Heart left ventricle (tissue), 13 donors: ENCODE results near the gene ATRNL1.

Experiments
- POLR2A ChIP-seq, 2 donors: fragments of 450-650 bp; IDR thresholded peaks; one replicate each; pipeline ENCODE4 v1.6.1; 2017; ENCODE audit warnings: antibody characterized with exemption in 2 of 2, mild to moderate bottlenecking in 2 of 2, moderate library complexity in 2 of 2
- TF ChIP-seq, protein P1 (sequence below), 12 donors: fragments of 200-600 bp; sonication (generic) in 4 of 12; IDR thresholded peaks; one replicate each; pipeline versions ENCODE4 v1.5.0 to v1.8.0; 2018 to 2022; ENCODE audit warnings: antibody characterized with exemption in 12 of 12, mild to moderate bottlenecking in 5 of 12
- donor health status: ischemic (EF 13 %, LVEDD 7.1; RV severe dilation, severe dysfunction).
- donor health status: DM: no; HTN: yes; CAD: no.
- donor health status: DM: no; HTN: no; CAD: no.
- donor health status: ischemic (EF 25% LVEDD 6.9; RV normal size, moderate dysfunction).
- donor health status: ischemic (EF 25% LVEDD 5.7; RV mildly dilated, moderate dysfunction).
- donor health status: ischemic (EF 35%, LVEDD 5.7; RV mildly dilated, moderate dysfunction).
- donor health status: nonischemic (EF 11% LVEDD 7.7; RV severe dilation, severe dysfunction).
- donor health status: DM: yes; HTN: yes; CAD: no.
- donor health status: PGD.
- donor health status: ischemic (EF 29% LVEDD 5.4; RV normal size, mild dysfunction).
- donor health status: nonischemic (EF 23%, LVEDD 6.1; RV moderate dilation, normal function).

DNA sequence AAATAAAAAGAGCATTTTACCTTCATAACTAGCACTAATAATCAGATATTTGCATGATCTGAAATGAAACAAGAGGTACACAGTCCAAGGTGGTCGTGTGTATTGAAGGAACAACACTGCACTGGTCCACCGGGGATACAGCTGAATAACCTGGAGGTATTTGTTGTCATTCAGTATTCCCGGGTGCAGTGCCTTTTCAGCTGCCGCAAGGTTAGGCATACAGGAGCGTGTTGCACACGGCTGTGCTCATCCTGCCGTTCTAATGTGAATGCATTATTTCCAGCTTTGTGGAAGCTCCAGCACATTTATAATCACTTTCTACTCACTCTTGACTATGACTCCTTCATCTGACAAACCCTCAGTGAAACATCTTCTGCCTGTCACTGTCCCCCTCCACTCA, 802.0 kb downstream of the ATRNL1 start:
- TF ChIP-seq, protein P1, sequence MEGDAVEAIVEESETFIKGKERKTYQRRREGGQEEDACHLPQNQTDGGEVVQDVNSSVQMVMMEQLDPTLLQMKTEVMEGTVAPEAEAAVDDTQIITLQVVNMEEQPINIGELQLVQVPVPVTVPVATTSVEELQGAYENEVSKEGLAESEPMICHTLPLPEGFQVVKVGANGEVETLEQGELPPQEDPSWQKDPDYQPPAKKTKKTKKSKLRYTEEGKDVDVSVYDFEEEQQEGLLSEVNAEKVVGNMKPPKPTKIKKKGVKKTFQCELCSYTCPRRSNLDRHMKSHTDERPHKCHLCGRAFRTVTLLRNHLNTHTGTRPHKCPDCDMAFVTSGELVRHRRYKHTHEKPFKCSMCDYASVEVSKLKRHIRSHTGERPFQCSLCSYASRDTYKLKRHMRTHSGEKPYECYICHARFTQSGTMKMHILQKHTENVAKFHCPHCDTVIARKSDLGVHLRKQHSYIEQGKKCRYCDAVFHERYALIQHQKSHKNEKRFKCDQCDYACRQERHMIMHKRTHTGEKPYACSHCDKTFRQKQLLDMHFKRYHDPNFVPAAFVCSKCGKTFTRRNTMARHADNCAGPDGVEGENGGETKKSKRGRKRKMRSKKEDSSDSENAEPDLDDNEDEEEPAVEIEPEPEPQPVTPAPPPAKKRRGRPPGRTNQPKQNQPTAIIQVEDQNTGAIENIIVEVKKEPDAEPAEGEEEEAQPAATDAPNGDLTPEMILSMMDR (IDR thresholded peaks at IDR 0.05), result no peak
- no peak for TF ChIP-seq POLR2A (IDR thresholded peaks at IDR 0.05)
